Astrocyte (in vitro differentiated cells and primary cell): ENCODE data around the gene SENP8. TPM values are rescaled to one million over a fixed set of nuclear protein-coding genes. Genes with fewer than 3 reads are reported as not detected.
"Not testable (repeated sequence)": the region's sequence is repeated elsewhere in the genome, so short reads cannot be mapped to it uniquely, and the experiment has no call there.

ENCODE experiments used
- DNase-seq: peaks from one replicate; pipeline ENCODE4 v3.0.0-alpha.2; 2010; ENCODE audit warnings: low read depth
- FAIRE-seq: peaks from 2 replicates; lab custom pipeline; 2011; peaks lifted over from hg19 to GRCh38; lab: Jason Lieb, UNC
- H2AFZ ChIP-seq: 2 replicates; pipeline ENCODE4 v1.6.0; 2012; ENCODE audit warnings: low read depth, low read length, inconsistent platforms
- H3K27ac ChIP-seq: 2 replicates; pipeline ENCODE4 v1.5.1; 2011; ENCODE audit warnings: low read depth, low read length, inconsistent platforms
- H3K27me3 ChIP-seq: 2 replicates; pipeline ENCODE4 v1.6.0; 2011; ENCODE audit warnings: low read length, inconsistent platforms; ENCODE audit not compliant: insufficient read depth
- H3K36me3 ChIP-seq: 2 replicates; pipeline ENCODE4 v1.5.1; 2011; ENCODE audit warnings: low read length, inconsistent platforms; ENCODE audit not compliant: insufficient read depth
- H3K4me1 ChIP-seq: 2 replicates; pipeline ENCODE4 v1.5.1; 2011; ENCODE audit warnings: low read length, inconsistent platforms; ENCODE audit not compliant: insufficient read depth
- H3K4me2 ChIP-seq: 2 replicates; pipeline ENCODE4 v1.6.0; 2012; ENCODE audit warnings: low read length, inconsistent platforms
- H3K4me3 ChIP-seq: 2 replicates; pipeline ENCODE4 v1.5.1; 2011; ENCODE audit warnings: low read depth, mild to moderate bottlenecking, low read length, inconsistent platforms; ENCODE audit not compliant: insufficient read depth
- H3K79me2 ChIP-seq: 2 replicates; pipeline ENCODE4 v1.6.0; 2012; ENCODE audit warnings: mild to moderate bottlenecking, low read length, inconsistent platforms; ENCODE audit not compliant: insufficient read depth
- H3K9ac ChIP-seq: 2 replicates; pipeline ENCODE4 v1.6.0; 2012; ENCODE audit warnings: mild to moderate bottlenecking, low read length, inconsistent platforms
- H3K9me3 ChIP-seq: 2 replicates; pipeline ENCODE4 v1.5.1; 2012; ENCODE audit warnings: low read depth, mild to moderate bottlenecking, low read length, inconsistent platforms; ENCODE audit not compliant: insufficient read depth
- H4K20me1 ChIP-seq: 2 replicates; pipeline ENCODE4 v1.6.0; 2012; ENCODE audit warnings: low read length, inconsistent platforms; ENCODE audit not compliant: insufficient read depth
- H3K27ac Mint-ChIP-seq: one replicate; pipeline ENCODE4 v1.8.0; 2021; ENCODE audit warnings: mild to moderate bottlenecking, mixed read lengths; ENCODE audit not compliant: unreplicated experiment
- H3K27me3 Mint-ChIP-seq: one replicate; pipeline ENCODE4 v1.8.0; 2021; ENCODE audit warnings: low read depth, mixed read lengths; ENCODE audit not compliant: unreplicated experiment
- H3K36me3 Mint-ChIP-seq: one replicate; pipeline ENCODE4 v1.8.0; 2021; ENCODE audit warnings: low read depth, mixed read lengths; ENCODE audit not compliant: unreplicated experiment
- H3K4me1 Mint-ChIP-seq: one replicate; pipeline ENCODE4 v1.8.0; 2021; ENCODE audit warnings: low read depth, mixed read lengths; ENCODE audit not compliant: unreplicated experiment
- H3K4me3 Mint-ChIP-seq: one replicate; pipeline ENCODE4 v1.8.0; 2021; ENCODE audit warnings: mild to moderate bottlenecking, moderate library complexity, mixed read lengths; ENCODE audit not compliant: unreplicated experiment
- H3K9me3 Mint-ChIP-seq: one replicate; pipeline ENCODE4 v1.8.0; 2021; ENCODE audit warnings: mild to moderate bottlenecking, mixed read lengths; ENCODE audit not compliant: unreplicated experiment
- CTCF ChIP-seq: IDR thresholded peaks from 2 replicates; pipeline ENCODE4 v1.5.1; 2011; ENCODE audit warnings: low read depth, mild to moderate bottlenecking, inconsistent platforms, low read length, moderate library complexity; ENCODE audit not compliant: insufficient read depth
- EZH2 ChIP-seq: IDR thresholded peaks from 2 replicates; pipeline ENCODE4 v1.6.1; 2012; ENCODE audit warnings: mild to moderate bottlenecking, low read length, inconsistent platforms; ENCODE audit not compliant: insufficient read depth
- total RNA-seq: library from RNA; stranded (reverse); gene quantifications from 2 replicates; pipeline ENCODE4 v1.2.1, GENCODE V29; 2021

The SENP8 gene
- total RNA-seq, 1 donor from 2014 or later: 2.9 TPM

GRCh38 chr15:72099155-72099554, 19.0 kb upstream of the SENP8 start:
- Histone ChIP-seq H2AFZ (no peak overlapping the region), H3K4me3 (no peak overlapping the region), H3K79me2 (peaks cover 19% of the 10 kb centered on the region), H3K27me3 (no peaks in the 10 kb centered on the region), H3K4me2 (no peak overlapping the region), H3K9ac (no peak overlapping the region), H3K36me3 (no peaks in the 10 kb centered on the region), H4K20me1 (peaks cover 34% of the 10 kb centered on the region), H3K9me3 (no peaks in the 10 kb centered on the region), H3K4me1 (no peaks in the 10 kb centered on the region), H3K27ac (no peak overlapping the region)
- Mint-ChIP-seq H3K4me1 (peaks cover 7% of the 10 kb centered on the region), H3K27me3 (no peaks in the 10 kb centered on the region), H3K9me3 (peaks cover 2% of the 10 kb centered on the region), H3K36me3 (peaks cover 11% of the 10 kb centered on the region), H3K27ac (no peak overlapping the region), H3K4me3 (no peak overlapping the region)
- TF ChIP-seq CTCF (no peak), EZH2 (no peak)
- no peak for FAIRE-seq
- no peak for DNase-seq

DNA sequence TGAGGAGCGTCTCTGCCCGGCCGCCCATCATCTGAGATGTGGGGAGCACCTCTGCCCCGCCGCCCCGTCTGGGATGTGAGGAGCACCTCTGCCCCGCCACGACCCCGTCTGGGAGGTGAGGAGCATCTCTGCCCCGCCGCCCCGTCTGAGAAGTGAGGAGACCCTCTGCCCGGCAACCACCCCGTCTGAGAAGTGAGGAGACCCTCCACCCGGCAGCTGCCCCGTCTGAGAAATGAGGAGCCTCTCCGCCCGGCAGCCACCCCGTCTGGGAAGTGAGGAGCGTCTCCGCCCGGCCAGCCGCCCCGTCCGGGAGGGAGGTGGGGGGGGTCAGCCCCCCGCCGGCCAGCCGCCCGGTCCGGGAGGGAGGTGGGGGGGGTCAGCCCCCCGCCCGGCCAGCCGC, 17.7 kb upstream of the SENP8 start:
- H3K79me2 ChIP-seq: peaks cover 27% of the 10 kb centered on the region
- not testable (repeated sequence) for H3K4me3 ChIP-seq, H3K27ac Mint-ChIP-seq, H2AFZ ChIP-seq, H3K36me3 ChIP-seq, H3K36me3 Mint-ChIP-seq, FAIRE-seq, H3K27me3 Mint-ChIP-seq, H3K4me1 ChIP-seq, H3K4me1 Mint-ChIP-seq, H3K27me3 ChIP-seq, H3K9me3 ChIP-seq, H3K9ac ChIP-seq, H3K4me2 ChIP-seq, H3K4me3 Mint-ChIP-seq, DNase-seq, H3K9me3 Mint-ChIP-seq, H3K27ac ChIP-seq
- H4K20me1 ChIP-seq: peaks cover 45% of the 10 kb centered on the region

DNA sequence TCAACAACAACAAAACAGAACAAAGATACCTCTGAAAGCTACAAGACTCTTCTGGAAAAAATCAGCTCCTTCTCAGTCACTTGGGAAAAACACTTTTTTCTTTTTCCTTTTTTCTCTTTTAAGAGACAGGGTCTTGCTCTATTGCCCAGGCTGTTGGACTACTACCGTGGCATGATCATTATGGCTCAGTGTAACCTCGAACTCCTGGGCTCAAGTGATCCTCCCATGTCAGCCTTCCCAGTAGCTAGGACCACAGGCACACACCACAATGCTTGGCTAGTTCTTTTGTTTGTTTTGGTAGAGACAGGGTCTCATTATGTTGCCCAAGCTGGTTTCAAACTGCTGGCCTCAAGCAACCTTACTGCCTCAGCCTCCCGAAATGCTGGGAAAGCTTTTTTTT, 13.1 kb upstream of the SENP8 start:
- Histone ChIP-seq H3K4me1 (no peaks in the 10 kb centered on the region), H3K36me3 (no peaks in the 10 kb centered on the region), H3K9ac (no peak overlapping the region), H3K4me2 (no peak overlapping the region), H3K4me3 (no peak overlapping the region), H3K79me2 (peaks cover 46% of the 10 kb centered on the region), H4K20me1 (peaks cover 50% of the 10 kb centered on the region), H3K27me3 (no peaks in the 10 kb centered on the region), H2AFZ (no peak overlapping the region), H3K27ac (no peak overlapping the region), H3K9me3 (no peaks in the 10 kb centered on the region)
- peaks cover under 1% of the 10 kb centered on the region for H3K36me3 Mint-ChIP-seq
- H3K4me1 Mint-ChIP-seq: peaks cover 5% of the 10 kb centered on the region
- H3K27ac Mint-ChIP-seq: no peak overlapping the region
- DNase-seq (no peak), FAIRE-seq (no peak)
- no peaks in the 10 kb centered on the region for H3K9me3 Mint-ChIP-seq
- no peaks in the 10 kb centered on the region for H3K27me3 Mint-ChIP-seq
- no peak overlapping the region for H3K4me3 Mint-ChIP-seq
- TF ChIP-seq EZH2 (no peak), CTCF (no peak)
